ENCODE results near the gene PACSIN2.

DNA sequence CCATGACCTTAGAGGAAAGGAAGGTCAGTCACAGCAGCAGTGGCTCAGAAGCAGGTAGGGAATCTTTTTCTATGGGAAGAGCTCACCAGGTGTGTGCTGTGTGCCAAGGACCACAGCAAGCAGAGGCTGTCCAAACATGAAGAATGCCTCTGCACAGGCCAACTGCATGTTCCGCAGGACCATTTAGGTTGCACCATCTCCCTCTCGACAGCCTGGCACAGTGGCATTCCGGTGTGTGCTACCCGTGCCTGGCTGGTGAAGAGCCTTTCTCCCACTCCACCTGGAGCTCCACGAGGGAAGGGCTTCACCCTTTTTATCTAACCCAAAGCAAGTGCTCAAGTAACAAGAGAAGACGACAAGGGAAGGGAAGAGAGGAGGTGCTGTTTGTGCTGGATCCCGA, 76.5 kb downstream of the PACSIN2 start:
- TF ChIP-seq, protein P1, sequence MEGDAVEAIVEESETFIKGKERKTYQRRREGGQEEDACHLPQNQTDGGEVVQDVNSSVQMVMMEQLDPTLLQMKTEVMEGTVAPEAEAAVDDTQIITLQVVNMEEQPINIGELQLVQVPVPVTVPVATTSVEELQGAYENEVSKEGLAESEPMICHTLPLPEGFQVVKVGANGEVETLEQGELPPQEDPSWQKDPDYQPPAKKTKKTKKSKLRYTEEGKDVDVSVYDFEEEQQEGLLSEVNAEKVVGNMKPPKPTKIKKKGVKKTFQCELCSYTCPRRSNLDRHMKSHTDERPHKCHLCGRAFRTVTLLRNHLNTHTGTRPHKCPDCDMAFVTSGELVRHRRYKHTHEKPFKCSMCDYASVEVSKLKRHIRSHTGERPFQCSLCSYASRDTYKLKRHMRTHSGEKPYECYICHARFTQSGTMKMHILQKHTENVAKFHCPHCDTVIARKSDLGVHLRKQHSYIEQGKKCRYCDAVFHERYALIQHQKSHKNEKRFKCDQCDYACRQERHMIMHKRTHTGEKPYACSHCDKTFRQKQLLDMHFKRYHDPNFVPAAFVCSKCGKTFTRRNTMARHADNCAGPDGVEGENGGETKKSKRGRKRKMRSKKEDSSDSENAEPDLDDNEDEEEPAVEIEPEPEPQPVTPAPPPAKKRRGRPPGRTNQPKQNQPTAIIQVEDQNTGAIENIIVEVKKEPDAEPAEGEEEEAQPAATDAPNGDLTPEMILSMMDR (IDR thresholded peaks at IDR 0.05), result no peak
- TF ChIP-seq POLR2A (IDR thresholded peaks at IDR 0.05), result no peak
